Measurements from ENCODE around the gene MIX23. TPM values are rescaled to one million over a fixed set of nuclear protein-coding genes. Genes with fewer than 3 reads are reported as not detected.

The MIX23 gene
- total and polyA plus RNA-seq, 2 experiments from 2014 or later, result 60.7 to 79.8 TPM

DNA sequence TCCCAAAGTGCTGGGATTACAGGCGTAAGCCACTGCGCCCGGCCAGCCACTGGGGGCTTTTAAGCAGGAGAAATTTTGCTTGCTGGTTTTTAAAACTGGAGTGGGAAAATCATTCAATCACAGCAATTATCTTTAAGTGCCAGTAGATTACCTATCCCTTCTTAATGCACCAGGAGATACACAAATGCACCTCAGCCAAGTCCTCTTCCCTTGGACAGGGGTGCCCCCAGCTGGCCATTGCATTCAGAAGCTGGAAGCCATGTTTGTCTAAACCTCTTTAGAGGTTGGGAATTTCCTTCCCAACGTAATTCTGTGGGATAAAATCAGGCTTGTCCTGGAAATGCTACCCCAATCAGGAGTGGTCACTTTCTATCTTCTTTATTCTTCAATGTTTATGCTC is 26.6 kb downstream of the MIX23 start:
- no peaks in the 10 kb centered on the region for H3K4me1 ChIP-seq (ENCODE audit: low read depth)
- H3K27ac ChIP-seq, result no peak overlapping the region
- H3K36me3 ChIP-seq, result peaks cover 7% of the 10 kb centered on the region
- H3K9me3 ChIP-seq (ENCODE audit: low read depth), result no peaks in the 10 kb centered on the region
- no peak overlapping the region for H3K4me3 ChIP-seq
- H3K27me3 ChIP-seq, result no peaks in the 10 kb centered on the region
- DNase-seq (ENCODE audit: low read depth in 1 of 2, low spot score in 1 of 2), result peak; percentile 28 to 52
- TF ChIP-seq, protein P1, sequence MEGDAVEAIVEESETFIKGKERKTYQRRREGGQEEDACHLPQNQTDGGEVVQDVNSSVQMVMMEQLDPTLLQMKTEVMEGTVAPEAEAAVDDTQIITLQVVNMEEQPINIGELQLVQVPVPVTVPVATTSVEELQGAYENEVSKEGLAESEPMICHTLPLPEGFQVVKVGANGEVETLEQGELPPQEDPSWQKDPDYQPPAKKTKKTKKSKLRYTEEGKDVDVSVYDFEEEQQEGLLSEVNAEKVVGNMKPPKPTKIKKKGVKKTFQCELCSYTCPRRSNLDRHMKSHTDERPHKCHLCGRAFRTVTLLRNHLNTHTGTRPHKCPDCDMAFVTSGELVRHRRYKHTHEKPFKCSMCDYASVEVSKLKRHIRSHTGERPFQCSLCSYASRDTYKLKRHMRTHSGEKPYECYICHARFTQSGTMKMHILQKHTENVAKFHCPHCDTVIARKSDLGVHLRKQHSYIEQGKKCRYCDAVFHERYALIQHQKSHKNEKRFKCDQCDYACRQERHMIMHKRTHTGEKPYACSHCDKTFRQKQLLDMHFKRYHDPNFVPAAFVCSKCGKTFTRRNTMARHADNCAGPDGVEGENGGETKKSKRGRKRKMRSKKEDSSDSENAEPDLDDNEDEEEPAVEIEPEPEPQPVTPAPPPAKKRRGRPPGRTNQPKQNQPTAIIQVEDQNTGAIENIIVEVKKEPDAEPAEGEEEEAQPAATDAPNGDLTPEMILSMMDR (IDR thresholded peaks at IDR 0.05; ENCODE audit: low read depth, low read length), result peak; percentile 43

DNA sequence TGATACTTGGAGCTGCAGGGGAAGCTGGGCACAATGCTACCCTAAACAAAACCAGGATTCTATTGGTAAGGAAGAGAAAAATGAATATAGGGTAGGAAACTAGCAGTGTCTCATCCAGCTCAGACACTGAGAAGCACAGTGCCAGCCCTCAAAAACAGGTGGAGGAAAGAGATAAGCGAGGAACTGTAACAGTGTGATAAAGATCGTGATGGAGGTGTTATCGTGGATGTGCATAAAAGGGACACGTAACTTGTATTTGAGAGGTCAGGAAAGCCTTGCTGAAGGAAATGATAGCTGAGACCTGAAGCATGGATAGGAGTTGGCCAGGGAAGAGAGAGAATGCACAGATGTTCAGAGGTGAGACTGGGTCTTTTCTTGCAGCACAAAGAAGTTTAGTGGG is 27.4 kb downstream of the MIX23 start:
- no peaks in the 10 kb centered on the region for H3K9me3 ChIP-seq (ENCODE audit: low read depth)
- H3K27ac ChIP-seq, result no peak overlapping the region
- no peak overlapping the region for H3K4me3 ChIP-seq
- TF ChIP-seq, protein P1 (IDR thresholded peaks at IDR 0.05; ENCODE audit: low read depth, low read length), result no peak
- H3K4me1 ChIP-seq (ENCODE audit: low read depth), result no peaks in the 10 kb centered on the region
- no peaks in the 10 kb centered on the region for H3K27me3 ChIP-seq
- H3K36me3 ChIP-seq, result peaks cover 4% of the 10 kb centered on the region
- no peak for DNase-seq (ENCODE audit: low read depth in 1 of 2, low spot score in 1 of 2)

DNA sequence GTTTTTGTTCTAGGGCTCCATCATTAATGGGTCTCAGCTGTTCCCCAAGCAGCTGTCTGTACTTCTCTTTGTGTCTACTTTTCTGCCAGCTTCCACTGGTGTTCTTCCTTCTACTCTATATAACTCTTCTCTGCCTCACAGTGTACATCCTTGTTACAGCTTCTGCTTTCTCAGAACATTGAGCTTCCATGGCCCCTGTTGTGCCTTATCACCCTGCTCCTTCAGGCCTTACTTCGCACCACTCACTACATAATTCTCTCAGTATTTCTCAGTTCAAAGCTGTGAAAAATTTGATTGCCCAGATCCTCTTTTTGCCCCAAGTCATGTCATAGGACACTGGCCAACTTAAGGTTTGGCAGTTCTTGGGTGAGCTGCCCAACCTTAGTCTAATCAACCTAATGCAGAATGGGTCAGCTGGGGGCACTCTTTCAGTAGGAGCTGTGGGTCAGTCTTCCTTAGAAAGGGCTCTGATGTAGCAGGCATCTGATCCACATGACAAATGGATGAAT is 29.1 kb downstream of the MIX23 start:
- Histone ChIP-seq H3K9me3 (ENCODE audit: low read depth) (no peaks in the 10 kb centered on the region), H3K36me3 (no peaks in the 10 kb centered on the region), H3K4me1 (ENCODE audit: low read depth) (no peaks in the 10 kb centered on the region), H3K4me3 (no peak overlapping the region), H3K27ac (no peak overlapping the region), H3K27me3 (no peaks in the 10 kb centered on the region)
- TF ChIP-seq, protein P1 (IDR thresholded peaks at IDR 0.05; ENCODE audit: low read depth, low read length), result no peak
- DNase-seq (ENCODE audit: low read depth in 1 of 2, low spot score in 1 of 2), result no peak

DNA sequence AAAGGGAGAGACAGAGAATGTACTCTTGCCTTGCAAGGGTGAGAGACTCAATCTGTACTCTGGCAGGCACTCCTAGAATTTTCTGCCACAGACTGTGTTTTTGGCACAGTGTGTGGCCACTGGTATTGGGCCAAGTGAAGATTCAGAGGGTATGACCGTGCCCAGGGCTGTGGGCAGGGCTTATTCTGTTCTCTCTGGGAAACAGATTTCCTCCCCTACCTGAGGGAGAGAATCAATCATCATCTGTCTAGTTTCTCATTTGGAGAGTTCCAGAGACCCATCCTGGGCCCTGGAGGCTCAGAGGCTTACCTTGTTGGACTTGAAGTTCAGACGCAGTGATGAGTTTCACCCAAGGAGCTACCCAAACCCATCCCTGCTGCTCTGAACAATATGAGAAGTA is 29.8 kb downstream of the MIX23 start:
- Histone ChIP-seq H3K36me3 (no peaks in the 10 kb centered on the region), H3K27me3 (no peaks in the 10 kb centered on the region), H3K9me3 (ENCODE audit: low read depth) (no peaks in the 10 kb centered on the region), H3K4me3 (no peak overlapping the region), H3K27ac (no peak overlapping the region), H3K4me1 (ENCODE audit: low read depth) (no peaks in the 10 kb centered on the region)
- DNase-seq (ENCODE audit: low read depth in 1 of 2, low spot score in 1 of 2), result no peak
- TF ChIP-seq, protein P1 (IDR thresholded peaks at IDR 0.05; ENCODE audit: low read depth, low read length), result no peak

DNA sequence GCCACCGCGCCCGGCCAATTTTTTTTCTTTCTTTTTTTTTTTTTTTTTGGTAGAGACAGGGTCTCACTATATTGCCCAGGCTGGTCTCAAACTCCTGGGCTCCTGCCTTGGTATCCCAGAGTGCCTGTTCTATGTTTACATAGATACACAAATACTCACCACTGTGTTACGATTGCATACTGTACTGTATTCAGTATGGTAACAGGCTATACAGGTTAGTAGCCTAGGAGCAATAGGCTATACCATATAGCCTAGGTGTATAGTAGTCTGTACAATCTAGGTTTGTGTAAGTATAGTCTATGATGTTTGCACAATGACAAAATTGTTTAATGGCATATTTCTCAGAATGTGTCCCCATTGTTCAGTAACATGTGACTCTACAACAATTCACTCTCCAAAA is 31.4 kb downstream of the MIX23 start:
- Histone ChIP-seq H3K27me3 (no peaks in the 10 kb centered on the region), H3K27ac (no peak overlapping the region), H3K9me3 (ENCODE audit: low read depth) (no peaks in the 10 kb centered on the region), H3K4me1 (ENCODE audit: low read depth) (no peaks in the 10 kb centered on the region), H3K4me3 (no peak overlapping the region), H3K36me3 (no peaks in the 10 kb centered on the region)
- TF ChIP-seq, protein P1 (IDR thresholded peaks at IDR 0.05; ENCODE audit: low read depth, low read length), result no peak
- no peak for DNase-seq (ENCODE audit: low read depth in 1 of 2, low spot score in 1 of 2)
